ENCODE results near the gene RTN3.

Gene RTN3

GRCh38 chr11:63711838-63712237 lies 30.5 kb downstream of the RTN3 start:
- no peak for TF ChIP-seq CTCF (IDR thresholded peaks at IDR 0.05; ENCODE audit: borderline replicate concordance, control extremely low read depth, extremely low read depth, insufficient read depth, missing control alignments)
- DNase-seq (ENCODE audit: low spot score), result no peak
- in situ Hi-C loops (cut with MboI; ENCODE audit: low sequenced_read_pairs, unreplicated experiment), result no loop called here

- DNase-seq (ENCODE audit: low spot score), result no peak
- no peak for TF ChIP-seq CTCF (IDR thresholded peaks at IDR 0.05; ENCODE audit: borderline replicate concordance, control extremely low read depth, extremely low read depth, insufficient read depth, missing control alignments)
- in situ Hi-C loops (cut with MboI; ENCODE audit: low sequenced_read_pairs, unreplicated experiment), result no loop called here
Measured at GRCh38 chr11:63713766-63714165, 32.5 kb downstream of the RTN3 start.

GRCh38 chr11:63716046-63716445 lies 34.7 kb downstream of the RTN3 start:
- DNase-seq (ENCODE audit: low spot score), result no peak
- TF ChIP-seq CTCF (IDR thresholded peaks at IDR 0.05; ENCODE audit: borderline replicate concordance, control extremely low read depth, extremely low read depth, insufficient read depth, missing control alignments), result no peak
- in situ Hi-C loops (cut with MboI; ENCODE audit: low sequenced_read_pairs, unreplicated experiment), result no loop called here

- no peak for DNase-seq (ENCODE audit: low spot score)
- no peak for TF ChIP-seq CTCF (IDR thresholded peaks at IDR 0.05; ENCODE audit: borderline replicate concordance, control extremely low read depth, extremely low read depth, insufficient read depth, missing control alignments)
- in situ Hi-C loops (cut with MboI; ENCODE audit: low sequenced_read_pairs, unreplicated experiment), result no loop called here
Measured at GRCh38 chr11:63719001-63719400, 37.7 kb downstream of the RTN3 start.

GRCh38 chr11:63719987-63720386 lies 38.7 kb downstream of the RTN3 start:
- in situ Hi-C loops (cut with MboI; ENCODE audit: low sequenced_read_pairs, unreplicated experiment), result no loop called here
- no peak for DNase-seq (ENCODE audit: low spot score)
- TF ChIP-seq CTCF (IDR thresholded peaks at IDR 0.05; ENCODE audit: borderline replicate concordance, control extremely low read depth, extremely low read depth, insufficient read depth, missing control alignments), result no peak

- in situ Hi-C loops (cut with MboI; ENCODE audit: low sequenced_read_pairs, unreplicated experiment), result no loop called here
- DNase-seq (ENCODE audit: low spot score), result no peak
- TF ChIP-seq CTCF (IDR thresholded peaks at IDR 0.05; ENCODE audit: borderline replicate concordance, control extremely low read depth, extremely low read depth, insufficient read depth, missing control alignments), result no peak
Measured at GRCh38 chr11:63720611-63721010, 39.3 kb downstream of the RTN3 start.

GRCh38 chr11:63729326-63729725 lies 48.0 kb downstream of the RTN3 start:
- in situ Hi-C loops (cut with MboI; ENCODE audit: low sequenced_read_pairs, unreplicated experiment), result no loop called here

More at GRCh38 chr11:63729326-63729725, 48.0 kb downstream of the RTN3 start:
- DNase-seq (ENCODE audit: low spot score), result no peak
- TF ChIP-seq CTCF (IDR thresholded peaks at IDR 0.05; ENCODE audit: borderline replicate concordance, control extremely low read depth, extremely low read depth, insufficient read depth, missing control alignments), result no peak
